NAMALWA (cell line): ENCODE results near the gene GNL2.
"Not testable (repeated sequence)": the region's sequence is repeated elsewhere in the genome, so short reads cannot be mapped to it uniquely, and the experiment has no call there.

ENCODE experiments used
- DNase-seq: peaks from one replicate; pipeline ENCODE4 v3.0.0-alpha.2; 2015; ENCODE audit warnings: low spot score

The GNL2 gene

DNA sequence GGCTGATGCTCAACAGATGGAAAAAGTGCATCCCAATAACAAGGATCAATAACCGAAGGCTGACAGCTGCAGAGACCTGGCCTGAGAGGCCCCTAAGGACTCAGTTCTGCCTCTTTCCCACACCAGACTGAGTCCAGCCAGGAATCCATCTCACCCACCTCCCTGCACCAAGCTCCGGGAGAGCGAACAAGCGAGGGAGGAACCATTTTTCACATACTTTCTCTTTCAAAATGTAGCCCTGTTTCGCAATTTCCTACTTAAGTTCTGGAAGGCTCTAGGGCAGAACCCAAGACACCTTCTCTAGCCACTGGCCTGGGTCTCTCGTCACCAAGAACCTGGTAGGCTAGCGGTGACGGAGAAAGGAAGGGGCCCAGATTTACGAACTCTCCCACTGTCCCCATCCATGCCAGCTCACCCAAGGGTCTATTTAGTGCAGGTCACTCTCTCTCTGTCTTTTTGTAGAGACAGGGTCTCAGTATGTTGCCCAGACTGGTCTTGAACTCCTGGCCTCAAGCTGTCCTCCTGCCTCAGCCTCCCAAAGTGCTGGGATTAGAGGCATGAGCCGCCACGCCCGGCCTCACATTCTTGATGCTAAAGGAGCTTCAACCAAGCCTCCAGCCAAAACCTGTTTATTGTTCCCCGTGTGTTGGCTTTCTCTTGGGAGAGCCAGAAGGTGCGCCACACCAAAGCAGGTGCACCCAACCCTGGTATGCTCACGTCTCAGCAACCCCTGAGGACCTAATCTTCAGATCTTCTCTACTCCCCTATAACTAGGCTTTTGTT, 10.9 kb upstream of the GNL2 start:
- DNase-seq: no peak

DNA sequence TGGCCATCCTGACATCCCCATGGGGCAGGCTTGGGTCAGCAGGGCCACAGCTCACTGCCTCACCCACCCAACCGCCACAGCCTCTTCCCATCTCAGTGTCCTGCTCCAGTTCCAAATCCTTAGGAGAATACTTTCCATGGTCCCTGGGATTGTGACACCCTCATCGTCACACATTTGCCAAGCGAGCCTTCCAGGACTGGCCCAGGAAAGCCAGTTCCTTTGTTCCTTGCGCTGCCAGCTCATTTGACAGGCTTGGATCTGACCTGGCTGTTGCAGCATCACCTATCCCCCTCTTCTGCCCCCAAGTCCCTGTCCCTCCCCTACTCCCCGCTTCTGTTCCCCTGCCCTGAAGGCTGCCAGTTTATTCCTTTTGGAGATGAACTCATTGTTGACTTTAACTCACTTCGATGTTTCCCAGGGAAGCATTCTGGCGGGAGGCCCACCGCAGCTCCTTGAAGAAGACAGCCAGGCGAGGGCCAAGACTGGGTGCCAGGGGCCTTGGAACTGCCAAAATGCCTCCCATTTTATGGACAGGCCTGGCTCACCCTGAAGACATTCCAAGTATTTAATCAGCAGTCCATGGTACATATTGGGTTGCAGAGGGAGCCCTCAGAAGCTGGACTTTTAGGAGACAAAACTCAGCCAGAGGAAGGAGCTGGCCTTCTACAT, 10.2 kb upstream of the GNL2 start:
- DNase-seq: no peak

DNA sequence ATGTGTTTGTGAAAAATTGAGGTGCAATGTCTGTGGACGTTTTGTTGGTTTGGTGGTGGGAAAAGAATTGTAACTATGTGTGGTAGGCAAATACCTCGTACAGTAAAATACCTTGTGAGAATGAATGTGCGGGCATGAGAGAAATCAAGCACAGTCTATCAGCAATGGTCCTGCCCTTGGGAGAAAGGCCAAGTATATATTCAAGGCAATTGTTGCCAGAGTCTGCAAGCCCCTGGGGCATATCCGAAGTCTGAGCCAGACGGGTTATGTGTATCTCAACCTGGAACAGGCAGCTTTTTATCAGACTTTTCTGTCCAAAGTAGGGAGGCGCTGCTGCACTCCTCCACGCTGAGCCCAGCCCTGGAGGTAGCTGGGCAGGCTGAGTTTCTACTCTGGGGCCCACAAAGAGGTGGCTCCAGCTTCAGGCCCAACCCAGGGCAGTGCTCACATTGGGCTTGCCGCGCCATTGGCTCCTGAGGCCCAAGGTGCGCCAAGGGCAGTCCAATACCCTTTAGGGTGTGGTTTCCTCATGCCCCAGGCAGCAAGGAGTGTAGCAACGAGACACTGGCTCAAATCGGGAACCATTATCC, 9.4 kb upstream of the GNL2 start:
- no peak for DNase-seq

DNA sequence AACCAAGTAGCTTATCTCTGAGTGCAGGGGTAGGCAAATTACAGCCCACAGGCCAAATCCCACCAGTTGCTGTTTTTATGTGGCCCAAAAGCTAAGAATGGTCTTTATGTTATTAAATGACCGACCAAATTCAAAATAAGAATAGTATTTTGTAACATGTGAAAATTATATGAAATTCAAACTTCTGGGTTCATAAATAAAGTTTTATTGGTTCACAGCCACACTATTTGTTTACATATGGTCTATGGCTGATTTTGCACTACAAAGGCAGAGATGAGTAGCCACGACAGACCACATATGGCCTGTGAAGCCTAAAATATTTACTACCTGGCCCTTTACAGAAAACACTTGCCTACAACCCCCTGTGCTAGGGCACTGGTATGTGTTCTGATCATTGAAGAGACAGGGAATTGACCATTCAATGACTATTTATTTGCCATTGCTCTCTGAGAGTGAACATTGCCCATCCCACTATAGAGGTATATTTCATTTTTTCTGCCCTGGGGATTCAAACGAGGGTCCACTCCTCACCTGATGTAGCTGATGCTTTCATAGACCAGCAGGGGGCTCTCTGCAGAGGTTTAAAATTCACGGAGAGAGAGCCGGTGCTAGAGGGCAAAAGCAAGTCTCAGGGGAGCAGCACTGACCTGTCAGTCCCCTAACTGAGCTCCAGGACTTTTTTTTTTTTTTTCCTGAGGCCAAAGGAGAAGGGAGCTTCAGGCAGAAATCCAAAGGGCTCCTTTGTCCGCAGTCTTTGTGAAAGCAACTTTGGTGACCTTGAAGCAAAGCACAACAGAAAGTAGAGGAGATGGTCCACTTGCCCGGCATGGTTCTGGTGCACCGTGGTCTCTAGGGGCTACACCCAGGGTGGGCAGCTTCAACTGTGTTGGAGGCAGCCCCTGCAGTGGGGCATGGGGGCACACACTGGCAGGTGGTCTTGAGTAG, 7.3 kb upstream of the GNL2 start:
- peak; percentile 77 for DNase-seq

DNA sequence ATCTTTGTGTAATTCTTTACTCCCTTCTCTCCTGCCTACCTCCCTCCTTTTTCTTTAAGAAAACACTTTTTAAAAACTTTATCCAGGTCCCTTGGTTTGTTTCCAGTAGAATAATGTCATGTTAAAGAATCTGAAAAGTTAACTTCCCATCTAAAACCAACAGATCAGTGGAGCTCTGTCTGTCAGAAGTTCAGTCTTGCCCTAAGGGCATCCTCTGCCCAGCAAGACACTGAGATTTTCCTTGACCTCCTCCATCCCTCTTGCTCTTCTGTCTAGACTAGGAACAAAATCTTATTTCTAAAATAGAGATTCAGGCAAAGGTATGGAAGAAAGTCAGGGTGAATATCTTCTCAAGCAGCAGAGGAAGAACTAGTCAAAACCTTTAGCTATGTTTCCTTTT, 5.7 kb upstream of the GNL2 start:
- no peak for DNase-seq

DNA sequence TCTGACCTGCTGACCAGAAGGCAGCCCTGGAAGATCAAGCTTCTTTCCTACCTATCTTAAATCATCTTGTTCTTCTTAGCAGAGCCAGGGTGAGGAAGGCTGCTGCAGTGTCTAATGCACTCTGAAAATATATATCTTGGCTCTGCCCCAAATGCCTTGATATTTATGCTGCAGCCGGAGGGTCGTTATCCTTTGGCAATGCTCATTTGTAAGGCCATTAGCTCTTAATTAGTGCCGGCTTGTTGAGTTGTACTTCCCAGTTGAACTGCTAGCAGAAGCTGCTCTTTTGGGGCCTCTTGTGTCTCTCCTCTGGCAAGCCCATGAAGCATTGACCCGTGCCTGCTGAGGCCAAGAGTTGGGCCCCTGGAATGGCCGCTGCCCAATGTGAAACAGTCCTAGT, 4.2 kb upstream of the GNL2 start:
- DNase-seq: no peak

DNA sequence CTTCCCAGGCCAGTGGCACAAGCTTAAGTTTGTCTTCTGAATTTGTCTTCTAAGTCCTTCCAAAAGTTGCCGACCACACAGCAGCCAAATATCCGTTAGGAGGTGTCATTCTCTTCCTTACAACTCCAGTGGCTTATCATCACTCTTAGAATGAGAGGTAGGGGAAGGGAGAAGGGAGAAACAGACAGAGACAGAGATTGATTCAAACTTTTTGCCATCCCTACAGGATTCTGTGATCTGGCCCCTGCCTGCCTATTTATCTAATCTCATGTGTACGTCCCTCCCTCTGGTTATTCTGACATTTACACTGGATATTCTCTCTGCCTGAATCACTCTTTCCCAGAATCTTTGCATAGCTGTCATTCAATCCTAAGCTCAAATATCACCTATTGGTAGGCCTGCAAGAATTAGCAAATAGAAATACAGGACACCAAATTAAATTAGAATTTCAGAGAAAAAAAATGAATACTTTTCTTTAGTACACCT, 488 bp upstream of the GNL2 start:
- no peak for DNase-seq

DNA sequence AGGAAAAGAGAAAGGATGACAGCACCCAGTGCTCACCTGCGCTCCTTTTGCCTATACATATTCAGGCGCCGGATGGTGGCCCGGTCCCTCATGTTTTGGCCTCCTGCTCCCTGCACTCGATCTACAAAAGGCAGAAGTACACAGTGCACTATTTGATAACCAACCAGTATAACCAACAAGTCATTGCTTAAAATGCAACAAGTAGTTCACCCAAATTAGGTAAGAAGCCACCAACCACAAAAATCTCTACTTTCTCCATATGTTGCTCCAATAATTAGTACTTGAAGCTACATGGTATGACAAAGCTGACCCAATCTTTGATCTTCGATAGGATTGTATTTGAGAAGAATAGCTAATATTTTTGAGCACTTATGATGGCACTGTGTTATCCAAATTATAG, 2.0 kb downstream of the GNL2 start:
- no peak for DNase-seq

DNA sequence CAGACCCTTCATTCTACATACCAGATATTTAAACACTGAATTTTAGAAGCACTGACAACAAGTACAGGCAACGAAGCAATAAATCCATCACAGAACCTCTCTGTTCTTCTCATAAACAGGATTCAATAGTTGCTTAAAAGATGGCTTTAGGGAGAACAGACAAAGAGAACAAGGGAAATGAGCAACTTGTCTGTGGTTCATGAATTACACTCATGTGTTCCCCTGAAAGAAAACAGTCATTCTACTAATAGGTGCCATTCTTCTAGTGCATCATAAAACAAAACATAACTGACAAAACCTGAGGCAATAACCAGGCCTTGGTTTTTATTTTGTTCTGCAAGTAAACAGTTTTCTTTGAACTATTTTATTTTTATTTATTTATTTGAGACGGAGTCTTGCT, 6.8 kb downstream of the GNL2 start:
- DNase-seq: no peak

DNA sequence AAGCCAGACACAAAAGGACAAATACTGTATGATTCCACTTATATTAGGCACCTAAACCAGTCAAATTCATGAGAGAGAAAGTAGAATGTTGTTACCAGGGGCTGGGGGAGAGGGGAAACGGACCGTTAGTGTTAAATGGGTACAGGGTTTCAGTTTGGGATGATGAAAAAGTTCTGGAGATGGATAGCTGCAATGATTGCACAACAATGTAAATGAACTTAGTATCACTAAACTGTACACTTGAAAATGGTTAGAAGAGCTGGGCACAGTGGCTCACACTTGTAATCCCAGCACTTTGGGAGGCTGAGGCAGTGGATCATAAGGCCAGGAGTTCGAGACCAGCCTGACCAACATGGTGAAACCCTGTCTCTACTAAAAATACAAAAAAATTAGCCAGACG, 11.2 kb downstream of the GNL2 start:
- not testable (repeated sequence) for DNase-seq

DNA sequence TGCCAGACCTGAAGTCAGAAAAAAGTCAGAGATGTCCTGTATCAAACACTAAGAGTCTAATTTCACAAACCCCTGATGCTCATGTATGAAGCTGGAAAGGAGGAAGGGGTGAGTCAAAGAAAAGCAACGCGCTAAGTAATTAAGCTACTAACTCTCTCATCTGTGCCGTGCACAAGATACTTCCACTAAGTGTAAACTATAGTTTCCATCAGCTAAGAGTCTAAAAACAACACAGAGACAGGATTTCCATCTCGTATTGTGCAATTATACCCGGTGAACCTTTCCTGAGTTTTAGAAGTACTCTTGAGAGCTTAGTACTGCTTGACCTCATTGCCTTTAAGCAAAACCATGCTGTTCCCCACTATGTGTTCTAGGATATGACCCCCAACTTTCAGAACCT, 20.0 kb downstream of the GNL2 start:
- no peak for DNase-seq

DNA sequence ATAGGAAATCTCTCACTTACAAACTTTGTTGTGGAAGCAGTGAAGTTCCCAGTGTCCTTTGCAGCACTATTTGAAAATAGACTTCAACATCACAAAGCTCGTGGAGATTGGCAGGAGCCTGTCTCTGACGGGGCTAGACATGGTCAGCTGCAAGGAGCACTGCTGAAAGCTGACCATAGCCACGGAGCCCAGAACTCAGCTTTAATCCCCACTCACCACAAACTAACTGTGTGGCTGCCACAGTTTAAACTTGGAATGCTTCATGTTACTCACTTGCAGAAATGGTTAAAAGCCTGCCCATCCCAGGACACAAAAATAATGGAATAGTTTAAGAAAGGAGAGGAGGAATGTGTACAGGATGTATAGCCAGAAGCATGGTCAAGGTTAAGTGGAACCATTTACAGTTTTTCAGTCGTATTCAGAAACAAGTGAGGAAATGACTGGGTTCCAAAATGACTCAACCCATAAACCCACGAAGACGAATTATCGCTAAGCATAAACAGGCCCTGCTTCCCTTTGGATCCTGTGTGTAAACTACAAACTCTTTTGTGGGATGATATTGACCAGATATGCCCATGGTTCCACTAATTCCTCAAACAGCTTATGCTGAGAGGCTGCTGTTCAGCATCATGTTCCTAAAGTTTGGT, 20.8 kb downstream of the GNL2 start:
- no peak for DNase-seq

DNA sequence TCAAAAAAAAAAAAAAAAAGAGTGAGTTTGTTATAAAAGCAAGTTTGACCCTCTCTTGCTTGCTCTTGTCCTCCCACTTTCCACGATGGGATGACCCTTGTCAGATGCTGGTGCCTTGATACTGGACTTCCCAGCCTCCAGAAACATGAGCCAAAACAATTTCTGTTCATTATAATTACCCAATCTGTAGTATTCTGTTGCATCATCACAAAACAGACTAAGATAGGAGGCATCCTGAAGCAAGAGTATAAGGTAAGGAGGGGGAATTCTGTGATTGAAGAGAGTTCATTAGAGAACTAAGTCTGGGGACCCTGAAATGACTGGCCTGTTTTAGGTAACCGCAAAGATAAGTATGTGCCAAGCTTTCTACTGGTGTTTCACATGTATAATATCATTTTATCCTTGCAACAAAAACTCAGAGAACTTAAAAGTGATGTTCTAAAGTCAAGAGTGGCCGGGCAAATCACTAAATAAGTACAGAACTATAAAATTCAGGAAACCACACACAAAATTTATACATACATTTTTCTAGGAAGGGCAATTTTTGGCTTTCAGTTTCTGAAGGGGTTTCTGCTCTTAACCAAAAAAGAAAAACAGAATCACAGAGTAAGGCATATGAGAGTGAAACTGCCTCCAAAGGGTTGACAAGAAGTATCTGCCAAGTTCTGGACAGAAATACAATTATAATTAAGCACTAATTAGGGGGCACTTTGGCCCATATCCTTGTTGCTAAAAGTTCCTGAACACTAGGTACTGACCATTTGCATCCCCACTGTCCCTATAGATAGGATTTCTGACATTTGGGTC, 25.0 kb downstream of the GNL2 start:
- DNase-seq: no peak

DNA sequence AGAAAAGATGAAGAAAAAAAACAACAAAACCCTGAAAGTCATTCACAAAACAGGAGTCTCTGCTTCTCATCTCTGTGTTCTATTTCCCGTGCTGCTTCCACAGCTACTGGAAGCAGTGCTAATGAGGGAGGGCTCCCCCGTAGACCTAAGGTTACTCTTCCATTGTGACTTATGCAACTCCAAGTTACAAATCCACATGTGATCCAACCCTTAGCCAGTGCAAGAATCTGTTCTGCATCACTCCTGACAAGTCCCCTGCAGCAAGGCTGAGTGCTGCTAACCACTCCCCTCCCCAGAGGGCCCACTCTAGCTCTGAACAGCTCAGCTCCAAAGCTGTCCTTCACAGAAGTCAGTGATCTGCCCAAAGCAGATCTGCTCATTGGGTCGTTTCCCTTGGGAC, 28.7 kb downstream of the GNL2 start:
- no peak for DNase-seq

DNA sequence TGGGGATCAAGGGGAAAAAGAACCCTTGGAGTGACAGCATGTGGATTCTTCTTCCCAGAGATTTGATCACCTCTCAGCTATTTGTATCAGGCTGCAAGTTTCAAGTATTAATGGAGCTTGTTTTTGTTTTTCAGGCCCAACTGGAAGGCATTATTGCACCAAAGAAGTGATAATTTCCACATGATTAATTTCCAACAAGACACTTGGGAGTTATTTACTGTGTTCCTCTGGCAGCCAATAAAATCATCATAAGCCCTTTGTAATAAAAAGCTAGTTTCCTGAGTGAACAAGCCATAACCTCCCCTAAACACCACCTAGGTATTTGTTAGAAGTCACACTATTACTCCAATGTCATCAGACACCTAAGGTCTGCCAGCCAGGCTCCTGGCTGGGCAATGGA, 30.8 kb downstream of the GNL2 start:
- no peak for DNase-seq

DNA sequence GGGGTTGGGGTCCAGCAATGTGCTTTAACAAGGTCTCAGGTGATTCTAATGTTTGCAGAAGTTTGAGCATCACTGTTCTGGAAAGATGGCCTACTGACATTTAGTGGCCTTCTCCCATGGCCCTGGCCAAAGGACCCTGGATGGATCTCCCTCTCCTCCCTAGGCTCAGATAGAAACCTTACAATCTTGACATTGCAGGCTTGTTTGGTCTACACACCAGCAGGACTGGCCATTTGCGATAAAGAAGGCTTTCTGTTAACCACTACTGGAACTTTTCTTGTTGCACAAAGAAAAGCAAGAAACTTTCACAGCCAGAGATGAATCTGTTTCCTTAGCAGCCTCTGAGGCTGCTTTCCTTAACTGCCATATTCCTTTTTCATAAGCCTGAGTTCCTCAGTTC, 32.8 kb downstream of the GNL2 start:
- no peak for DNase-seq

DNA sequence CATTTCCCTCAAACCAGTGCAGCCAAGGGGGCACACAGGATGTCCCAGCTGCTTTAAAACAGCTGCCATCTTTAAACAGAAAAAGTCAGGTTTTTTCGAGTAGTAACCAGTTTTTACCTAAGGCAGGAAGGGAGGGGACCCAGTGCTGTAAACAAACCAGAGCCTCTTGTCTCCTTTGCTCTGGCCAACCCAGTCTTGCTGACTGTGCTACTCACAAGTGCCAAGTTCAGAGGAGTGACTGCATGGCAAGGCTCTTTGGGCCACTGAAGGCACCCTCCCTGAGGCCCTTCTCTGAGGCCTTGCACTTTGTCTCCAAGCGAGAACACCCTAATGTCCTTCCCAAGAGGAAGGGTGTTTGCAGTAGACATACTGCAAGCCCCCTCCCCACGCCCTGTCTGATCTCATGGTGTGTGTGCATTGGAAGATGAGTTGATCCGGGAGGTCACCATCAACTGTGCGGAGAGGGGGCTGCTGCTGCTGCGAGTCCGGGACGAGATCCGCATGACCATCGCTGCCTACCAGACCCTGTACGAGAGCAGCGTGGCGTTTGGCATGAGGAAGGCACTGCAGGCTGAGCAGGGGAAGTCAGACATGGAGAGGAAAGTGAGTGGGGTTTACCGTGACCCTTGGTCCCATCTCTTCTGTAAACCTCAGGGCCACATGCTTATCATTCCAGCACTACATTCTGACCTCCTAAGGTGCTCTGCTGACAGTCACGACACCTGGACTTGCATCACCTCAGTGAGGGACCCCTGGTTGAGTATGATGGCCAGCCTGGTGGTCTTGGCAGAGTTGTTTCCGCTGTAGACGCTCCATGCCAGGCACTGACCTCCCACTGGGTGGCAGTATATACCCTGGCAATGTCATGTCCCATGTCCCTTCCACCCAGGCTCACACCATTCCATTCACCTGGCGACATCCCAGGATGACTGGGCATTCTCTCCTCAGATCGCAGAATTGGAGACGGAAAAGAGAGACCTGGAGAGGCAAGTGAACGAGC, 34.3 kb downstream of the GNL2 start:
- peak; percentile 59 for DNase-seq

DNA sequence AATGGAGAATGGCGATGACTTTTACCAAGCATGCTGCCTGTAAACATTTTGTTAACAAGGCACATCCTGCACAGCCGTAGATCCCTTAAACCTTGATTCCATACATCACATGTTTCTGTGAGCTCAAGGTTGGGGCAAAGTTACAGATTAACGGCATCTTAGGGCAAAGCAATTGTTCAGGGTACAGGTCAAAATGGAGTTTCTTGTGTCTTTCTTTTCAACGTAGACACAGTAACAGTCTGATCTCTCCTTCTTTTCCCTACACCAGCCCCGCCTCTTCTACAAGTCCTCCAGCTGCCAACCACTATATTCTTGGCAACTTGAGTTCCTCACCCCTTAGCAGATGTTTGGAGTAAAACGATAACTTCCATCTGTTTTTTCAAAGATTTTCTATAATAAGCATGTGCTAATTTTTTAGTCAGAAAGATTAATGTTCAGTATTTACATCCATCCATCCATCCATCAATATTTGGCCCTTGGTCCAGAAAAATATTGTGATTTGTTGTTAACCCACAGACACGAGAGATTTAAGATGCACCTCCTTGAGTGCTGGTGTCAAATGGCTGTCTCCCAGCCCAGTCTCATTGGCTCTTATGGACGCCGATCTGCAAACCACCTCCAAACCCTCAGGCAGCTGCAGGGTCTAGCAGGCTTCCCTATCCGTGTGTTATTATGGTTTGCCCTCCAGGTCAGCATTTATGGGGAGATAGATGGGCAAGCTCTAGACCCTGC, 35.2 kb downstream of the GNL2 start:
- DNase-seq: no peak

DNA sequence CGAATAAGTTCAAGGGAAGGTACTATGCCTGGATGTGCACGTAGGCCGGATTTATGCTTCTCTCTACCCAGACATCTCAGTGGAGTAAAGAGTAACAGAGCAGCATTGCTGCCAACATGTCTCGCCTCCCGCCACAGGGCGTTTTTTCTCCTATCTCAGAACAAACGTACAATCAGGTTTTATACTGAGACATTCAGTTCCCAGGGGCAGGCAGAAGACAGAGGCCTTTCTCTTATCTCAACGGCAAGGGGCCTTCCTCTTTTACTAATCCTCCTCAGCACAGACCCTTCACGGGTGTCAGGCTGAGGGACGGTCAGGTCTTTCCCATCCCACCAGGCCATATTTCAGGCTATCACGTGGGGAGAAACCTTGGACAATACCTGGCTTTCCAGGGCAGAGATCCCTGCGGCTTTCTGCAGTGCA, 35.8 kb downstream of the GNL2 start:
- DNase-seq: not testable (repeated sequence)
